Calu3 (cell line): ENCODE measurements around the gene G3BP2. TPM values are rescaled to one million over a fixed set of nuclear protein-coding genes. Genes with fewer than 3 reads are reported as not detected.

Experiments
- BruUV-seq: library from RNA; stranded (reverse); fragments of 400-500 nt; replicated peaks from 2 replicates; lab custom pipeline; 2021; lab: Mats Ljungman, UMichigan
- CTCF ChIA-PET: fragments of 300-600 bp; sonication (Branson Sonifier 250); formaldehyde crosslinking; loops from one replicate; lab custom pipeline; 2022; ENCODE audit warnings: antibody characterized with exemption; lab: Charles Lee
- DNase-seq: peaks from one replicate; pipeline ENCODE4 v3.0.0; 2022
- H3K27ac Mint-ChIP-seq: one replicate; pipeline ENCODE4 v1.8.0; 2022; ENCODE audit warnings: mixed read lengths; ENCODE audit not compliant: unreplicated experiment
- H3K27me3 Mint-ChIP-seq: one replicate; pipeline ENCODE4 v1.8.0; 2022; ENCODE audit warnings: mixed read lengths; ENCODE audit not compliant: unreplicated experiment
- H3K36me3 Mint-ChIP-seq: one replicate; pipeline ENCODE4 v1.8.0; 2022; ENCODE audit warnings: mild to moderate bottlenecking, moderate library complexity, mixed read lengths; ENCODE audit not compliant: insufficient read depth, unreplicated experiment
- H3K4me1 Mint-ChIP-seq: one replicate; pipeline ENCODE4 v1.8.0; 2022; ENCODE audit warnings: mild to moderate bottlenecking, low read depth, mixed read lengths; ENCODE audit not compliant: unreplicated experiment
- H3K4me3 Mint-ChIP-seq: one replicate; pipeline ENCODE4 v1.8.0; 2022; ENCODE audit warnings: mild to moderate bottlenecking, low read depth, moderate library complexity, mixed read lengths; ENCODE audit not compliant: unreplicated experiment
- H3K9me3 Mint-ChIP-seq: one replicate; pipeline ENCODE4 v1.8.0; 2022; ENCODE audit warnings: low read depth, mixed read lengths; ENCODE audit not compliant: unreplicated experiment
- intact Hi-C: fragments of 100-400 bp; cut with micrococcal nuclease; formaldehyde crosslinking; loops from one replicate; pipeline ENCODE4 v1.10.0; 2022; ENCODE audit not compliant: unreplicated experiment
- total RNA-seq: library from RNA; stranded (reverse); gene quantifications from 2 replicates; pipeline ENCODE4 v1.2.3, GENCODE V29; 2022
- TF ChIP-seq, protein P1 (sequence below): fragments of 200-600 bp; IDR thresholded peaks from one replicate; pipeline ENCODE4 v1.8.0; 2022; ENCODE audit warnings: antibody characterized with exemption; ENCODE audit not compliant: unreplicated experiment

The G3BP2 gene
- total RNA-seq, 1 experiment from 2014 or later, result 128 TPM

DNA sequence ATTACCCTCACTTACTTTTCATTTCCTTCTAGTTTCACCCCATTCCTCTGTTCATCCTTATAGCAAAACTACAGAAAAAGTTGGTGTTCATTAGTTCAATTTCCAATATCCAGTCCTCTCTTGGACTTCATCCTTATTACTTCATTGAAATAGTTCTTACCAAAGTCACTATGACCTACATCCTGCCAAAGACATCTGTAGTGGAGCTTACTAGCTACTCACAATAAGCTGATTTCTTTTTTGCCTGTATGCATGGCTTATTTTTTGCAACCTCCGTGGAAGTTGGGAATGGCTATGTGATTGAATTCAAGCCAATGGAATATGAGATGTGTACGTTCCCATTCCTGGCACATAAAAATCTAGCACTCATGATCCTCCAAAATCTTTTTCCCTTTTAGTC, 38.3 kb downstream of the G3BP2 start:
- DNase-seq, result no peak
- no peak overlapping the region for H3K27ac Mint-ChIP-seq
- intact Hi-C loops, result no loop called here
- peaks cover 23% of the 10 kb centered on the region for H3K36me3 Mint-ChIP-seq
- peaks cover 9% of the 10 kb centered on the region for H3K4me1 Mint-ChIP-seq
- no peak overlapping the region for H3K4me3 Mint-ChIP-seq
- H3K9me3 Mint-ChIP-seq, result no peaks in the 10 kb centered on the region
- CTCF ChIA-PET, result no interaction called here
- no TSS peak for BruUV-seq
- TF ChIP-seq, protein P1, sequence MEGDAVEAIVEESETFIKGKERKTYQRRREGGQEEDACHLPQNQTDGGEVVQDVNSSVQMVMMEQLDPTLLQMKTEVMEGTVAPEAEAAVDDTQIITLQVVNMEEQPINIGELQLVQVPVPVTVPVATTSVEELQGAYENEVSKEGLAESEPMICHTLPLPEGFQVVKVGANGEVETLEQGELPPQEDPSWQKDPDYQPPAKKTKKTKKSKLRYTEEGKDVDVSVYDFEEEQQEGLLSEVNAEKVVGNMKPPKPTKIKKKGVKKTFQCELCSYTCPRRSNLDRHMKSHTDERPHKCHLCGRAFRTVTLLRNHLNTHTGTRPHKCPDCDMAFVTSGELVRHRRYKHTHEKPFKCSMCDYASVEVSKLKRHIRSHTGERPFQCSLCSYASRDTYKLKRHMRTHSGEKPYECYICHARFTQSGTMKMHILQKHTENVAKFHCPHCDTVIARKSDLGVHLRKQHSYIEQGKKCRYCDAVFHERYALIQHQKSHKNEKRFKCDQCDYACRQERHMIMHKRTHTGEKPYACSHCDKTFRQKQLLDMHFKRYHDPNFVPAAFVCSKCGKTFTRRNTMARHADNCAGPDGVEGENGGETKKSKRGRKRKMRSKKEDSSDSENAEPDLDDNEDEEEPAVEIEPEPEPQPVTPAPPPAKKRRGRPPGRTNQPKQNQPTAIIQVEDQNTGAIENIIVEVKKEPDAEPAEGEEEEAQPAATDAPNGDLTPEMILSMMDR, result no peak
- no peaks in the 10 kb centered on the region for H3K27me3 Mint-ChIP-seq

DNA sequence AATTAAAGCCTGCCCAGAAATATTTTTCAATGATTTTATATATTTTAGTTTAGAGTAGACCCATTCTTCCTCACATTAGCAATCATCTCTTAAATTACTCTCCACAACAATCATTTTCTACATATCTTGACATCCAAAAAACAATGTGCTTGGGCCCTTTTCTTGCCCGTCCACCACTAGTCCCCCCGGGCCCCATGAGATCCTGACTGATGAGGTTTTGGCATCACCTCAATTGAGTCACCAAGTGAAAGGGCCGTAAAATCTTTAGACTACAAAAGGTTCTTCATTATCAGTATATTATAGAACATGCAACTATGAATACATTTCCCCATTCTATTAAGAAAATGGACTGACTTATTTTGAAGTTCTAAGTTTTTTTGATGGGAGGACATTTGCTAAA, 38.9 kb downstream of the G3BP2 start:
- no peak for DNase-seq
- TF ChIP-seq, protein P1, result no peak
- peaks cover 17% of the 10 kb centered on the region for H3K36me3 Mint-ChIP-seq
- H3K27ac Mint-ChIP-seq, result no peak overlapping the region
- H3K9me3 Mint-ChIP-seq, result no peaks in the 10 kb centered on the region
- no peaks in the 10 kb centered on the region for H3K27me3 Mint-ChIP-seq
- CTCF ChIA-PET, result no interaction called here
- H3K4me1 Mint-ChIP-seq, result peaks cover 9% of the 10 kb centered on the region
- no TSS peak for BruUV-seq
- no peak overlapping the region for H3K4me3 Mint-ChIP-seq
- intact Hi-C loops, result no loop called here

DNA sequence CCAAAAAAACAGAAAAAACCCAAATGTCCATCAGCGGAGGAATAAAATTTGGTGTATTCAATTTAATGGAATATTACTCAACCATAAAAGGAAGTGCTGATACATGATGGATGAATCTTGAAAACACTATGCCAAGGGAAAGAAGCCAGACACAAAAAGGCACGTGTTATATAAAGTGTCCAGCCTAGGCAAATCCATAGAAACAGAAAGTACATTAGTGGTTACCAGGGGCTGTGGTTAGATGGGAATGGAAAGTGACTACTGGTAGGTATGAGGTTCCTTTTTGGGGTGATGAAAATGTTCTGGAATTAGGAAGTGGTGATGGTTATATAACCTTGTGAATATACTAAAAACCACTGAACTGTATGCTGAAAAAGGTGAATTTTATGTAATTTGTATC, 39.4 kb downstream of the G3BP2 start:
- Mint-ChIP-seq H3K4me1 (peaks cover 9% of the 10 kb centered on the region), H3K27ac (no peak overlapping the region), H3K9me3 (no peaks in the 10 kb centered on the region), H3K27me3 (no peaks in the 10 kb centered on the region), H3K36me3 (peaks cover 12% of the 10 kb centered on the region), H3K4me3 (no peak overlapping the region)
- CTCF ChIA-PET, result no interaction called here
- BruUV-seq, result no TSS peak
- DNase-seq, result no peak
- TF ChIP-seq, protein P1, result no peak
- intact Hi-C loops, result no loop called here

- CTCF ChIA-PET, result no interaction called here
- no peaks in the 10 kb centered on the region for H3K27me3 Mint-ChIP-seq
- H3K27ac Mint-ChIP-seq, result peak overlapping the region; percentile 6
- TF ChIP-seq, protein P1, result no peak
- H3K36me3 Mint-ChIP-seq, result peaks cover 12% of the 10 kb centered on the region
- intact Hi-C loops, result no loop called here
- BruUV-seq, result no TSS peak
- H3K4me1 Mint-ChIP-seq, result peaks cover 9% of the 10 kb centered on the region
- peak overlapping the region; percentile 73 for H3K4me3 Mint-ChIP-seq
- no peaks in the 10 kb centered on the region for H3K9me3 Mint-ChIP-seq
- DNase-seq, result no peak
Observed at GRCh38 chr4:75630937-75631329, 42.3 kb downstream of the G3BP2 start.
